Sciatic nerve (tissue), 2 donors: ENCODE measurements around the gene KSR2. TPM values are rescaled to one million over a fixed set of nuclear protein-coding genes. Genes with fewer than 3 reads are reported as not detected.
"Not testable (repeated sequence)": the region's sequence is repeated elsewhere in the genome, so short reads cannot be mapped to it uniquely, and the experiment has no call there.

Source experiments
- ATAC-seq: fragments of 200-7000 bp; cut with Tn5 transposase; one replicate; pipeline ENCODE4 v1.9.1; 2020; ENCODE audit warnings: mild to moderate bottlenecking, moderate library complexity
- DNase-seq: peaks from one replicate; pipeline ENCODE4 v3.0.0-alpha.2; 2020; ENCODE audit warnings: low spot score
- intact Hi-C: fragments of 100-400 bp; cut with DNase I; formaldehyde crosslinking; loops from one replicate; pipeline ENCODE4 v1.14.2; 2022
- total RNA-seq: library from RNA; stranded (reverse); fragmentation: NEBNext Ultra II Directional; extraction: Animal tissue kit (Norgen Biotek cat#: 25700); gene quantifications from one replicate; pipeline ENCODE4 v1.2.1, GENCODE V29; 2021
- donor health status: DM: no; HTN: no; CAD: no.
- donor health status: DM: no; HTN: no; CAD: no.

KSR2 gene
- total RNA-seq, 1 donor from 2014 or later, result not detected

- DNase-seq (peak; percentile 90), ATAC-seq (peak; percentile 78)
- intact Hi-C loops, result loop anchor here (10.0 kb wide), 1 partner anchor 622 kb away; no protein-coding TSS in a partner anchor
These were observed 131.6 kb downstream of the KSR2 start for GRCh38 chr12:117836999-117837736.

GRCh38 chr12:117836476-117836875, 132.3 kb downstream of the KSR2 start:
- no peak for ATAC-seq
- no peak for DNase-seq

GRCh38 chr12:117835156-117835555, 133.6 kb downstream of the KSR2 start:
- DNase-seq, result no peak
- ATAC-seq, result no peak
- intact Hi-C loops, result loop anchor here (10.0 kb wide), 1 partner anchor 620 kb away; no protein-coding TSS in a partner anchor

More at GRCh38 chr12:117836476-117836875, 132.3 kb downstream of the KSR2 start:
- intact Hi-C loops, result loop anchor here (10.0 kb wide), 1 partner anchor 622 kb away; no protein-coding TSS in a partner anchor

GRCh38 chr12:117832459-117833457, 136.0 kb downstream of the KSR2 start:
- ATAC-seq (no peak), DNase-seq (no peak)
- intact Hi-C loops, result loop anchor here (10.0 kb wide), 1 partner anchor 618 kb away; no protein-coding TSS in a partner anchor

GRCh38 chr12:117830471-117830870, 138.3 kb downstream of the KSR2 start:
- DNase-seq, result no peak
- intact Hi-C loops, result loop anchor here (10.0 kb wide), 1 partner anchor 616 kb away; no protein-coding TSS in a partner anchor

GRCh38 chr12:117829108-117829507, 139.7 kb downstream of the KSR2 start:
- ATAC-seq, result no peak
- no peak for DNase-seq
- intact Hi-C loops, result no loop called here

More at GRCh38 chr12:117830471-117830870, 138.3 kb downstream of the KSR2 start:
- ATAC-seq, result no peak

GRCh38 chr12:117827660-117828059, 141.1 kb downstream of the KSR2 start:
- no peak for DNase-seq
- intact Hi-C loops, result no loop called here
- ATAC-seq, result no peak

GRCh38 chr12:117825827-117826226, 143.0 kb downstream of the KSR2 start:
- ATAC-seq, result no peak
- no peak for DNase-seq
- intact Hi-C loops, result no loop called here

GRCh38 chr12:117821480-117822175, 147.2 kb downstream of the KSR2 start:
- intact Hi-C loops, result no loop called here
- ATAC-seq, result no peak
- no peak for DNase-seq

GRCh38 chr12:117820216-117820907, 148.4 kb downstream of the KSR2 start:
- DNase-seq (no peak), ATAC-seq (no peak)
- intact Hi-C loops, result no loop called here

GRCh38 chr12:117819160-117819559, 149.6 kb downstream of the KSR2 start:
- ATAC-seq, result no peak
- DNase-seq, result no peak
- intact Hi-C loops, result no loop called here

GRCh38 chr12:117818400-117818799, 150.4 kb downstream of the KSR2 start:
- DNase-seq (no peak), ATAC-seq (no peak)
- intact Hi-C loops, result no loop called here

- intact Hi-C loops, result no loop called here
- ATAC-seq, result no peak
- no peak for DNase-seq
These were observed 159.3 kb downstream of the KSR2 start for GRCh38 chr12:117809509-117809908.

GRCh38 chr12:117807946-117808345, 160.8 kb downstream of the KSR2 start:
- no peak for DNase-seq
- intact Hi-C loops, result no loop called here
- ATAC-seq, result no peak

- intact Hi-C loops, result no loop called here
- ATAC-seq (no peak), DNase-seq (no peak)
These were observed 161.4 kb downstream of the KSR2 start for GRCh38 chr12:117807355-117807754.

- DNase-seq (no peak), ATAC-seq (no peak)
- intact Hi-C loops, result no loop called here
These were observed 162.9 kb downstream of the KSR2 start for GRCh38 chr12:117805865-117806264.

- intact Hi-C loops, result no loop called here
- no peak for DNase-seq
- ATAC-seq, result no peak
These were observed 165.8 kb downstream of the KSR2 start for GRCh38 chr12:117803001-117803400.

GRCh38 chr12:117800711-117801110, 168.1 kb downstream of the KSR2 start:
- intact Hi-C loops, result not testable (repeated sequence)

More at GRCh38 chr12:117800711-117801110, 168.1 kb downstream of the KSR2 start:
- not testable (repeated sequence) for DNase-seq, ATAC-seq
